ENCODE results near the gene TNPO3.

The TNPO3 gene

DNA sequence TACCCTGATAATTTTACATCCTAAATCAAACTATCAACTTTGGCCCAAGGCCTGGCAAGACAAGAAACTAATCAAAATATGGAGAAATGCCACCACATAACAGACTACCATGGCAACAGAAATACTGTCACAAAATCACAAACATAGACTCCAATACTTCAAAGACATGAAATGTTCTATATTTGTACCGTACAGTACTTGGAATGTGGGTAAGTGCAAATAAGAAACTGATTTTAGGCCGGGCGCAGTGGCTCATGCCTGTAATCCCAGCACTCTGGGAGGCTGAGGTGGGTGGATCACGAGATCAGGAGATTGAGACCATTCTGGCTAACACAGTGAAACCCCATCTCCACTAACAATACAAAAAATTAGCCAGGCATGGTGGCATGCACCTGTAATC is 9.2 kb downstream of the TNPO3 start:
- TF ChIP-seq CTCF (IDR thresholded peaks at IDR 0.05): no peak

GRCh38 chr7:129043012-129043411 is 11.9 kb downstream of the TNPO3 start:
- TF ChIP-seq CTCF (IDR thresholded peaks at IDR 0.05): no peak

- no peak for TF ChIP-seq CTCF (IDR thresholded peaks at IDR 0.05)
These were observed 13.5 kb downstream of the TNPO3 start for GRCh38 chr7:129041142-129042085.

DNA sequence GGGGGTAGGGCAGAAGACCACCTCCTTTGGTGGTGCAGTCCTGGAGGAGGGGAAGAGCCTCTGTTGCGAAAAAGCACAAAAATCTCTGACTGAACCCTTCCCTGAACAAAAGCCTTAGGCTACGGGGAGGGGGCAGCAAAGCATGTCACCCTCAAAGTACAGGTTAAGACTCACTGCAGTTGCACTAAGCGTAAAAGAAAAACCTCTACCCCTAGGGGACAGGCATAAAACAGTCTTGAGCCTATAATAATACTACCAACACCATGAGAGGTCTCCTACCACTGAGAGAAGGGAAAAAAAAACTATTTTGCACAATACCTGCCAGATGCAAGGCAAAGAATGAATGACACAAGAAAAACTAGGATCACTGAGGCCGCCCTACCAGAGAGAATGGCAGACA is 17.3 kb downstream of the TNPO3 start:
- TF ChIP-seq CTCF (IDR thresholded peaks at IDR 0.05): no peak

GRCh38 chr7:129032017-129032416 is 22.9 kb downstream of the TNPO3 start:
- no peak for TF ChIP-seq CTCF (IDR thresholded peaks at IDR 0.05)

DNA sequence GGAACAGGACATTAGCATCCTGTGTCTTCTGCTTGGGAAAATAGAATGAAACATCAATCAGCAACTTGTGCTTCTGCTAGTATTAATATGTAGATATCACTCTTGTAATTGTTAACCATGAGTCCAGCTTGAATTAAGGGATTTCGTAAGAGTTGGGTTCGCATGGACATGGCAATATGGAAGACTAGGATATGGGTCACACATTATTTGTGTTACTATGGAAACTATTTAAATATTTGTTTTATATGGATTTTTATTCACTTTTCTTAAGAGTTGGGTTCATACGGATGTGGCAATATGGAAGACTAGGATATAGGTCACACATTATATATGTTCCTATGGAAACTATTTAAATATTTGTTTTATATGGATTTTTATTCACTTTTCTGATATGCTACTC is 24.5 kb downstream of the TNPO3 start:
- no peak for TF ChIP-seq CTCF (IDR thresholded peaks at IDR 0.05)

DNA sequence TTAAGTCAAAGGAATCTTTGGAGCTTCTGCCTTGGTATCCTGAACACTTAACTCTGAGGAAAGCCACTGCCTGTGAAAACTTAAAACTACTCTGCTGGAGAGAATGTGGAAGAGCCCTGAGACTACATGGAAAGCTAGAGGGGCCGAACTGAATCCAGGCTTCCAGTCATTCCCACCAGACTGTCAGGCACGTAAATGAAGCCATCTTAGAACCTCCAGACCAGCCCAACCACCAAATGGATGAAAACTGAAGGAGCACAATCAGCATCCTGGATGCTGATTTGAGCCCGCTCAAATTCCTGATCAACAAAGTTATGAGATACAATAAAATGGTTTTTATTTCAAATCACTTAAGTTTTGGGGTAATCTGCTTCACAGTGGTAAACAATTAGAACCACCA is 30.8 kb downstream of the TNPO3 start:
- no peak for TF ChIP-seq CTCF (IDR thresholded peaks at IDR 0.05)

Data from LNCAP (cell line).